GM18511 (cell line): Measurements from ENCODE around the gene DISP3.

Source experiments
- ATAC-seq: cut with Tn5 transposase; IDR thresholded peaks from one replicate; pipeline ENCODE4 v1.9.1; 2021; ENCODE audit warnings: mild to moderate bottlenecking, moderate library complexity; ENCODE audit not compliant: unreplicated experiment

DISP3 gene

DNA sequence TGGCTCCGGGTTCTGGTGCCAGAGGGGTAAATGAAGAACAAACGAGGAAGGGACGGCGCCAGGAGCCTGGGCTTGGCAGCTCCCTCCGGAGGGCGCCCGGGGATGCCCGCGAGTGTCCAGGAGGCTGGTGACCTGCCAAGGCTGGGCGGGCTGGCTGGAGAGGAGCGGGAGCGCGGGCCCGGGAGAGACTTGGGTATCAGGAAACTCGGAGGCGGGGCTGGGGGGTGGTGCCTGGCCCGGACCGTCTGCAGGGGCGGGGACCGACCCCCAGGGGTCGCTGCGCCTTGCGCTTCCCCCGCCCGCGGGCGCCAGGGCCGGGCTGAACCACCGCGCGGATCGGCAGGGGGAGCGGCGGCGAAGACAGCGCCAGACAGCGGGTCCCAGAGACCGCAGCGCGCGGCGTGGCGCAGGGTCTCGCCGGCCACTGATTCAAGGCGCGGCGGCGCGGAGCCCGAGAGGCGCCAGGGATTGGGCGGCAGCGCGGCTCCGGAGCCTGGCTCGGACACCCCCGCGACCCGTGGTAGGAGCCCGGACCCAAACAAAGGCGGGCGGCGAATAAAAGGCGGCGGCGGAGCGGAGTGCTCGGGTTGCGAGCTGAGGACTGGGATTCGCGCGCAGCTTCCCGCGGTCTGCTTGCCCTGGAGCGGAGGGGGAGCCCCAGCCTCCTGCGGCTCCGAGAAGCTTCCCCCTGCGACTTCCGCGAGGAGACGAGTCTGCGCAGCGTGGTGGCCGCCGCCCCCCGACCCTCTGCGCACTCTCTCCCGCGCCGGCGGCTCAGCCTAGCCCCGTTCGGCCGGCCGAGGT lies at the start of gene DISP3:
DISP3 (plus strand) TSS at position 585 of the 804 bp plus-strand sequence. CDS start 21,838 bp downstream, outside the sequence.
- ATAC-seq, result peak; percentile 58

DNA sequence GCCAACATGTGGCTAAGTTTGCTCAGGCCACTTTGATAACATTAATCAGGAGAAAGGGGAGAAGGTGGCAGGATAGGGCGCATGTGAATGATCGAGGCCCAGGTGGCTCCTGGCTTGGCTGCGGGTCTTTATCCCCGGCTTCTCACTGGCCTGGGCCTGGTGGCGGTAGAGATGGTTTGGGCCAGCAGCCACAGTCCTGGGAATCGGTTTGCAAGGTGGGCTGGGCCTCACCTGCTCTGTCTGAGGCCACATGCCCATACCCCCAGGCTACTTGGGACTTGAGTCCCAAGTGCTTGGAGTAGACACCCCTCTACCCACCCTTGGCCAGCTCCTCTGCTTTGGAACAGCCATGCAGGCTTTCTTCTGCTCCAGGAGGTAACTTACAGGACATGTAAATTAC lies 49.7 kb upstream of the DISP3 start:
- ATAC-seq, result no peak

DNA sequence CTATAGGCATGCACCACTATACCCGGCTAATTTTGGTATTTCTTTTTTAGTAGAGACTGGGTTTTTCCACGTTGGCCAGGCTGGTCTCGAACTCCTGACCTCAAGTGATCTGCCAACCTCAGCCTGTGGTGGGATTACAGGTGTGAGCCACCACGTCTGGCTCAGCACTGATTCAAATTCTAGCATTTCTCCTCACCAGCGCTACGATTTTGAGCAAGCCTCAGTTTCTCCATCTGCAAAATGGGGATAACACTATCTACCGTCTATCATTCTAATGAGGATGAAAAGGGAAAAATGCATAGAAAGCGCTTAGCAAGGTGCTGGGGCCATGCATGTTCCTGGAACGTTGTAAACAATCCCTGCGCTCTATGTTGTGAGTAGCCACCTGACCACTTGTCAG lies 49.0 kb upstream of the DISP3 start:
- ATAC-seq, result no peak

DNA sequence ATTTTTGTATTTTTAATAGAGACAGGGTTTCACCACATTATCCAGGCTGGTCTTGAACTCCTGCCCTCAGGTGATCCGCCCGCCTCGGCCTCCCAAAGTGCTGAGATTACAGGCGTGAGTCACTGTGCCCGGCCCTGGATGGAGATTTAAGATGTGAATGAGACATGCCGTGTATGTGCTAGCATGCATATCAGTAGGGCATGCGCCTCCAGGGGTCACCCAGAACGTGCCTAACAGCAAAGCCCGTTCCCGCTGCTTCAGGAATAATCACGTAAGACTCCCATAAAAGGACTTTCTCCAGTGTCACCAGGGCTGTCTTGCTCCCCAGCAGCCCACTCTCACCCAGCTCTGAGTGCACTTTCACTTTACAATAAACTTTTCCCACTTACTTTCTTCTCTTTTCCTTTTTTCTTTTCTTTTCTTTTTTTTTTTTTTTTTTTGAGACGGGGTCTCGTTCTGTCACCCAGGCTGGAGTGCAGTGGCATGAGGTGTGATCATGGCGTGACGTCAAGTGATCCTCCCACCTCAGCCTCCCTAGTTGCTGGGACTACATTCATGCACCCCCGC lies 46.9 kb upstream of the DISP3 start:
- no peak for ATAC-seq

GRCh38 chr1:11432526-11432925 lies 46.4 kb upstream of the DISP3 start:
- no peak for ATAC-seq

GRCh38 chr1:11434501-11434900 lies 44.5 kb upstream of the DISP3 start:
- ATAC-seq, result no peak

DNA sequence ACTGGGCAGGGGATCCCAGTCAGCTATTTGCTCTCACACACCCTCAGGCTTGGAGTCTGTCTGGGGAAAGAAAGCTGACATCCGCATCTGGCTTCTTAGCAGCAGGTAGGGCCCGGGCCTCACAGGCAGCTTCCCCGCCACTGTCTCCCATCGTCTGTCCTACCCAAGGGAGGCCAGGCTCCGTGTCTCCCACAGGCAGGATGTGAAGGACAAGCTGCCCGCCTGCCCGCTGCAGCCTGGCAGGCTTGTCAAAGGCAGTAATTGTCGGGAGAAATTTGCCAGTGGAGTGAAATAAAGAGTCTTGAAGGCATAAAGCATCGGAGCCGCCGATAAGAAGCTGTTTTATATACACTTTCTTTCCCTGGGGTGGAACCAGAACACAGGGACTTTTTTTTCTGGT lies 44.0 kb upstream of the DISP3 start:
- ATAC-seq, result no peak

- ATAC-seq, result no peak
Observed at GRCh38 chr1:11438996-11439395, 40.0 kb upstream of the DISP3 start.

DNA sequence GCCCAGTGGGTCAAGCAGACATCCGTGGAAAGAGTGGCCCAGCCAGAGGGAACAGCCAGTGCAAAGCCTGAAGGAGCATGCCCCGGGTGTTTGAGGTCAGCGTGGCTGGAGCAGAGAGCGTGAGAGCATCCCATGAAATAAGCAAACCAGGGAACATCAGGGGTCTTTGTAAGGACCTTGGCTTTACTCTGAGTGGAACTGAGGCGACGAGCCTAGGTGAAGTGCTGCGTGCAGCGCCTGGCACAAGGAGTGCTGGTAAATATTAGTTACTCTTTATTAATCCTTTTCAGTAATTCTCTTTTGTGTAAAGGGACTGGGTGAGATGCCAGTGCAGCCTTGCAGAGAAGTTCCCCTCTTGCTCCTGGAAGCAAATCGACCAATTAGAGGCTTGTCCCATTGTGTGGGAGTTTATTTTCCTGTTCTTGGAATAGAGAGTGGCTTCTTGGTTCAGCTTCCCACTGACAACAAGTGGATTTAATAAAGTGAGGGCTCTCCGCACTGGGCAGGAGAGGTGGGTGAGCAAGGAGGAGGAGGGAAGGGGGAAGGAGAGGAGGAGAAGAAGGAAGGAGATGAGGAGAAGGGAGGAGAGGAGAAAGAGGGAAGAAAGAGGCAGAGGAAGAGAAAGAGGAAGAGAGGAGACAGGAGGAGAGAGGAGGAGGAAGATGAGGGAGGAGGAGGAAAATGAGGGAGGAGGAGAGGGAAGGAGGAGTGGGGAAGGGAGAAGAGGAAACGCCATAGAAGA lies 37.6 kb upstream of the DISP3 start:
- no peak for ATAC-seq

DNA sequence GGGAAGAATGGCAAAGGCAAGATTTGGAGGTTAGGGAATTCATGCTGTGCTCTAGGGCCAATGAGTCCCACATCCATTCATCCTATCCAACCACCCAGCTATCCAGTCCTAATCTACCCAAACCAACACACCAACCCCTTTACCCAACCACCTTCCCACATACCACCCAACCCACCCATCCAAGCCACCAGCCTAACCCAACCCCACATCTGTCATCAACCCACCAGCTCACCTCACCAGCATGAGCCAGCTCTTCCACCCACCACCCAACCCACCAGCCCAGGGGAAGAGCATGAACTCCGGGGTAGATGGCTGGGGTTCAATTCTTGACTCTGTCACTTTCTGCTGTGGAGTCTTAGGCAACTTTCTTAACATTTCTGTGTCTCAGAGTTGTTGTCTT lies 35.9 kb upstream of the DISP3 start:
- no peak for ATAC-seq

DNA sequence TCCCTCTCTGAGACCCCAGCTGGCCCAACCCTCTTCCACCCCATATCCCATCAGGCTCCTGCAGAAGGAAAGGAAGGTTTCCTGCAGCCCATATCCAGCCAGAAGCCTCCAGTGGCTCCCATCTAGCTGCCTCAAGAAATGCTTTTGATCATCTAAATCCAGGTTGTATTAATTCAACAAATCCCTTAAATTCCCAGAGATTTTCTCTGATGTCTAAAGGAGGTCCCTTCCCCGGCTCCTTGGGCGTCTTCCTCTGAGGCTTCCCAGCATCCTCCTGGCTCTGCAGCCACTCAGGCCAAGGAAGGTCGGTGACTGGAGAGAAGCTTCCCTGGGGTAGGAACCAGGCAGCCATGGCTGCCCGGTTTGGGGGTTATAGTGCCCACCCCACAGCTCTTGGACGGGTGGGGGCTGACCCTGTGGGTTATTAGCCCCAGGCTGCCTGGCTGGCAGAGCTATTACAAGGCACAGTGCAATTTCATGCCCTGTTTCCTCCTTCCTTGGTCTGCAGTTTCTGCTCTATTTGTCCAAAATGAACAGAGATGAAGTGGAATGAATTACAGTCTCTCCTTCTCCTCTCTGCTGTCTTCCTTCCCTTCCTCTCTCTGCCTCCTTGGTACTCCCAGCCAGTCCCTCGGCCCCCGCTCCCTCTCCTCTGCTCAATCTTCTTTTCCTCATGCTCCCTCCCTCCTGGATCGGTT lies 34.8 kb upstream of the DISP3 start:
- ATAC-seq, result no peak

DNA sequence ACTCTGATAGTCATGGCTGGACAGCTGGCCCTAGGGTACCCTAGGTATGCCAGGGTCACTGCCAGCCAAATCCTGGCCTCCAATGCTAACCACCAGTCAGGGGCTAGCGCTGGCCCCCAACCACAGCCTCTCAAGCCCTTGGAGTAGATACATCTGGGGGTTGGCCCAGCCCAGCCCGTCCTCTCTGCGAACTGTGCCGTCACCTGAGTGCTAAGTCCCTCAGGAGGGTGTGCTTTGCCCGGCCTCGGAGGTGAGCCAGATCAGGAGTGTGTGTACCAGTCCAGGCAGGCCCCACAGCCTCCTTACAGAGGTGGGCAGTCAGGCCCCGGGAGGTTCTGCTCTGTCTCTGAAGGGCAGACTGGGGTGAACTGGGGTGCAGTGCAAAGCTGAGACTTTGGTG lies 34.0 kb upstream of the DISP3 start:
- ATAC-seq, result no peak

GRCh38 chr1:11447903-11448302 lies 31.1 kb upstream of the DISP3 start:
- ATAC-seq, result no peak

- ATAC-seq, result no peak
Observed at GRCh38 chr1:11448373-11449099, 30.4 kb upstream of the DISP3 start.

- no peak for ATAC-seq
Observed at GRCh38 chr1:11449100-11449403, 29.9 kb upstream of the DISP3 start.

GRCh38 chr1:11450310-11450709 lies 28.6 kb upstream of the DISP3 start:
- ATAC-seq, result no peak

DNA sequence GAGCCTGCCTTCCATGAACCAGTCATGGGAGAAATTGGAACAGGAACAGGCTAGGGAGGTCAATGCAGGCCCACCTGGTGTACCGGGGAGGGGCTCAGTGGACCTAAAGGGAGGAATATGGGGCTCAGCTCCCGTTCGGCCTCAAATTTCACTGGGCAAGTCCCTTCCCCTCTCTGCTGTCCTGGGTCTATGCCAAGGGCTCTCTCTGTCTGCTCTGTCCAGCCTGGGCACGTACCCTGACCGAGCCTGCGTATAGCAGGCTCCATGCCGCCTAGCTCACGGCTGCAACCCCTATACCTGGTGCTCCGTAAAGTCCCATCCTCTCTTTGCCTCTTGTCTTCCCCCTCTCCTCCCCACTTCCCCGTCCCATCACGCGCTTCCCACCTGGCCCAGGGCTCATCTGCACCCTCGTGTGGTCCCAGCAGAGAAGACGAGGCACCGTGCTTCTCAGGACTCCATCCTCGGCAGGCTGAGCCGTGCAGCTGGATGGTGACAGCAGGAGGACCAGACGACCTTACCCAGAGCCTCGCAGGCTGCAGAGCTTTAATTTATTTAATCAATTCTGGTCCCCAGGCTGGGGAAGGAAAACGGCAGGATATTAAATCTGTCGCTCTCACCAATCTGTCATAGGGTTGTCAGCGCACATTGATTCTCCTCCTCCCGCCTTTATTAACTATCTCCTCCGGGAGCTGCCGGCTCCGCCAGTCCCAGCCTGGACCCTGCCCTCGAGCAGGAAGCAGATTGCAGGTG lies 25.0 kb upstream of the DISP3 start:
- no peak for ATAC-seq

DNA sequence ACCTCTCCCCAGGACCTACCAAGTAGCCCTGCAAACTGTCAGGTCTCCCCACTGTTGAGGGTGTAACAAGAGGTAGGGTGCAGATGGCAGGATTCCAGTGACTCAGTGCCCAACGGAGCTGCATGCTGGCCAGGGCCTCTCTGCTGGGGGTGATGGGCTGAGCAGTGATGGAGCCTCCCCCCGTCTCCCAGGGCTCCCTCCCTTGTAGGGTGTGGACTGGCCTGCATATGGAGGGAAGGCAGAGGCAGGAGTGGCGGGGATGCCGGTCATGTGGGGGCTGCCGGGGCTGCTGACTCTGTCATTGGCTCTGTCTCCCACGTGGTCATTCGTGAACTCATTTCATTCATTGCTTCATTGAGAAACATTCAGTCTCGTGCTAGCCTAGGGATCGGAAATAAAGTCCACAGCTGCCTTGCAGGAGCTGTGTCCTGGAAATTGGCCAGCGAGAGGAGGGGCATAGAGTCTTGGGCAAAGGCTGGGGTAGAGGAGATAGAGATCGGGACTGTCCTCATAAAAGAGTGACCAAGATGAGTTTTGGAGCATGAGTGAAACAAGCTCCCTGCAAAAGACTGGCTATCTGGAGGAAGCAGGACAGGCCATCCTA lies 22.9 kb upstream of the DISP3 start:
- ATAC-seq, result no peak

GRCh38 chr1:11456965-11457364 lies 22.0 kb upstream of the DISP3 start:
- ATAC-seq, result no peak

GRCh38 chr1:11458811-11459275 lies 20.1 kb upstream of the DISP3 start:
- ATAC-seq, result no peak
